Ishikawa (cell line): ENCODE measurements around the gene HOMER1.

ENCODE experiments used
- CREB1 ChIP-seq: IDR thresholded peaks from 2 replicates; pipeline ENCODE4 v1.6.1; 2012; ENCODE audit warnings: low read depth
- EGR1 ChIP-seq: IDR thresholded peaks from 2 replicates; pipeline ENCODE4 v1.6.1; 2012
- EP300 ChIP-seq: IDR thresholded peaks from 2 replicates; pipeline ENCODE4 v1.6.1; 2012; ENCODE audit warnings: borderline replicate concordance
- NFIC ChIP-seq: IDR thresholded peaks from 2 replicates; pipeline ENCODE4 v1.6.1; 2012
- RAD21 ChIP-seq: IDR thresholded peaks from 2 replicates; pipeline ENCODE4 v1.6.1; 2012; ENCODE audit warnings: low read depth
- TAF1 ChIP-seq: IDR thresholded peaks from 2 replicates; pipeline ENCODE4 v1.6.1; 2012; ENCODE audit warnings: low read depth, mild to moderate bottlenecking
- TF ChIP-seq, protein P1 (sequence below): IDR thresholded peaks from 2 replicates; pipeline ENCODE4 v1.6.1; 2012

DNA sequence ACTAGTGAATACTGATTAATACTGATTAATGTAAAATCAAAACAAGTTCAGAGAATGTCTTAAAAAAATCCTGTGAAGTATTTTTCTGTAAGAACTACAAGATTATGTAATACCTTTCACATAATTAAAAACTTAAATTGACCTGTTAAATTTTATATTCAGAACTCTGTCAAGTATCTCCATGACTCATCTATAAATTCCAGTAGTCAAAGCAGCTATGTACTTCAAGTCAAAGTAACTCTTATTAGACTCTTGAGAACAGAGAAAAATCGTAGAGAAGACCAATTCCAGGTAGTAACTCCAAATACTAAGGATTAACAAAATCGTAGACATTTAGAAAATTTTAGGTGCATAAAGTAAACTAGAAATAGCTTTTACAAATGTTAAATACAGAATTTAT lies 77.1 kb downstream of the HOMER1 start:
- TF ChIP-seq, protein P1, sequence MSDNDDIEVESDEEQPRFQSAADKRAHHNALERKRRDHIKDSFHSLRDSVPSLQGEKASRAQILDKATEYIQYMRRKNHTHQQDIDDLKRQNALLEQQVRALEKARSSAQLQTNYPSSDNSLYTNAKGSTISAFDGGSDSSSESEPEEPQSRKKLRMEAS, result no peak
- TF ChIP-seq CREB1, result no peak
- TF ChIP-seq EGR1, result no peak
- TF ChIP-seq TAF1, result no peak
- TF ChIP-seq RAD21, result no peak
- no peak for TF ChIP-seq NFIC
- no peak for TF ChIP-seq EP300
